HEK293T (cell line): ENCODE data around the gene CAPN5.
A peak's percentile ranks its signal among the peaks of the same experiment; 100 is the strongest.

Source experiments
- CTCF ChIA-PET: fragments of 350-600 bp; formaldehyde crosslinking; extraction: SDS; loops from one replicate; lab custom pipeline; 2021; ENCODE audit warnings: antibody characterized with exemption, inconsistent platforms; lab: Yijun Ruan, JAX
- POLR2A ChIA-PET: fragments of 350-600 bp; formaldehyde crosslinking; extraction: SDS; loops from one replicate; lab custom pipeline; 2020; ENCODE audit warnings: antibody characterized with exemption, inconsistent platforms; lab: Yijun Ruan, JAX
- DNase-seq: peaks from one replicate; pipeline ENCODE4 v3.0.0; 2012; ENCODE audit warnings: mixed read lengths; ENCODE audit errors: extremely low spot score
- ARNT ChIP-seq: fragments of 450-650 bp; IDR thresholded peaks from 2 replicates; pipeline ENCODE4 v1.6.1; 2017; ENCODE audit warnings: mild to moderate bottlenecking
- BHLHE40 ChIP-seq: fragments of 450-650 bp; IDR thresholded peaks from 2 replicates; pipeline ENCODE4 v1.6.1; 2016; ENCODE audit warnings: mild to moderate bottlenecking, moderate library complexity, borderline replicate concordance
- CTBP1 ChIP-seq: fragments of 450-650 bp; IDR thresholded peaks from 2 replicates; pipeline ENCODE4 v1.6.1; 2016; ENCODE audit warnings: borderline replicate concordance
- ELF4 ChIP-seq: fragments of 450-650 bp; IDR thresholded peaks from 2 replicates; pipeline ENCODE4 v1.6.1; 2017; ENCODE audit warnings: antibody characterized with exemption
- FOXA1 ChIP-seq: fragments of 450-650 bp; IDR thresholded peaks from 2 replicates; pipeline ENCODE4 v1.6.1; 2016; ENCODE audit warnings: mild to moderate bottlenecking
- FOXK2 ChIP-seq: fragments of 450-650 bp; IDR thresholded peaks from 2 replicates; pipeline ENCODE4 v1.6.1; 2016; ENCODE audit warnings: mild to moderate bottlenecking
- FOXM1 ChIP-seq: fragments of 450-650 bp; IDR thresholded peaks from 2 replicates; pipeline ENCODE4 v1.6.1; 2017; ENCODE audit warnings: mild to moderate bottlenecking, borderline replicate concordance
- HDGF ChIP-seq: fragments of 450-650 bp; IDR thresholded peaks from 2 replicates; pipeline ENCODE4 v1.6.1; 2017; ENCODE audit warnings: antibody characterized with exemption, borderline replicate concordance
- L3MBTL2 ChIP-seq: fragments of 450-650 bp; conservative IDR thresholded peaks from 2 replicates; pipeline ENCODE4 v1.6.1; 2016; ENCODE audit warnings: mild to moderate bottlenecking
- LEF1 ChIP-seq: fragments of 450-650 bp; IDR thresholded peaks from 2 replicates; pipeline ENCODE4 v1.6.1; 2017; ENCODE audit warnings: mild to moderate bottlenecking, borderline replicate concordance
- NFRKB ChIP-seq: fragments of 450-650 bp; IDR thresholded peaks from 2 replicates; pipeline ENCODE4 v1.6.1; 2016; ENCODE audit warnings: mild to moderate bottlenecking, moderate library complexity
- SP1 ChIP-seq: fragments of 450-650 bp; IDR thresholded peaks from 2 replicates; pipeline ENCODE4 v1.6.1; 2017
- SUZ12 ChIP-seq: fragments of 450-650 bp; IDR thresholded peaks from 2 replicates; pipeline ENCODE4 v1.6.1; 2016; ENCODE audit warnings: mild to moderate bottlenecking
- TARDBP ChIP-seq: fragments of 450-650 bp; IDR thresholded peaks from 2 replicates; pipeline ENCODE4 v1.6.1; 2016
- ZNF384 ChIP-seq: fragments of 450-650 bp; IDR thresholded peaks from 2 replicates; pipeline ENCODE4 v1.6.1; 2016
- TF ChIP-seq, protein P1 (sequence below): fragments of 450-650 bp; IDR thresholded peaks from 2 replicates; pipeline ENCODE4 v1.6.1; 2016

The CAPN5 gene

GRCh38 chr11:77113382-77114088, 46.8 kb downstream of the CAPN5 start:
- ChIA-PET CTCF (interaction anchor here (1.8 kb wide), 1 partner anchor 14 kb away, joined by 7 read pairs; no protein-coding TSS in a partner anchor), POLR2A (no interaction called here)
- no peak for TF ChIP-seq FOXK2
- no peak for TF ChIP-seq NFRKB
- no peak for TF ChIP-seq L3MBTL2
- TF ChIP-seq HDGF = no peak
- TF ChIP-seq LEF1 = no peak
- TF ChIP-seq ZNF384 = no peak
- TF ChIP-seq ARNT = no peak
- TF ChIP-seq ELF4 = no peak
- no peak for TF ChIP-seq FOXM1
- TF ChIP-seq, protein P1, sequence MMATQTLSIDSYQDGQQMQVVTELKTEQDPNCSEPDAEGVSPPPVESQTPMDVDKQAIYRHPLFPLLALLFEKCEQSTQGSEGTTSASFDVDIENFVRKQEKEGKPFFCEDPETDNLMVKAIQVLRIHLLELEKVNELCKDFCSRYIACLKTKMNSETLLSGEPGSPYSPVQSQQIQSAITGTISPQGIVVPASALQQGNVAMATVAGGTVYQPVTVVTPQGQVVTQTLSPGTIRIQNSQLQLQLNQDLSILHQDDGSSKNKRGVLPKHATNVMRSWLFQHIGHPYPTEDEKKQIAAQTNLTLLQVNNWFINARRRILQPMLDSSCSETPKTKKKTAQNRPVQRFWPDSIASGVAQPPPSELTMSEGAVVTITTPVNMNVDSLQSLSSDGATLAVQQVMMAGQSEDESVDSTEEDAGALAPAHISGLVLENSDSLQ = no peak
- no peak for TF ChIP-seq FOXA1
- DNase-seq = peak; percentile 48

- DNase-seq = no peak
- ChIA-PET POLR2A (no interaction called here), CTCF (no interaction called here)
- TF ChIP-seq HDGF (no peak), CTBP1 (no peak), ELF4 (no peak)
Measured at GRCh38 chr11:77114089-77114463, 47.3 kb downstream of the CAPN5 start.

- peak; percentile 54 for DNase-seq
- ChIA-PET CTCF (interaction anchor here (1.3 to 1.6 kb wide), 2 partner anchors 12 to 23 kb away, joined by 5 to 7 read pairs; no protein-coding TSS in a partner anchor), POLR2A (no interaction called here)
- TF ChIP-seq NFRKB (no peak), FOXK2 (no peak)
Measured at GRCh38 chr11:77115181-77115611, 48.4 kb downstream of the CAPN5 start.

DNA sequence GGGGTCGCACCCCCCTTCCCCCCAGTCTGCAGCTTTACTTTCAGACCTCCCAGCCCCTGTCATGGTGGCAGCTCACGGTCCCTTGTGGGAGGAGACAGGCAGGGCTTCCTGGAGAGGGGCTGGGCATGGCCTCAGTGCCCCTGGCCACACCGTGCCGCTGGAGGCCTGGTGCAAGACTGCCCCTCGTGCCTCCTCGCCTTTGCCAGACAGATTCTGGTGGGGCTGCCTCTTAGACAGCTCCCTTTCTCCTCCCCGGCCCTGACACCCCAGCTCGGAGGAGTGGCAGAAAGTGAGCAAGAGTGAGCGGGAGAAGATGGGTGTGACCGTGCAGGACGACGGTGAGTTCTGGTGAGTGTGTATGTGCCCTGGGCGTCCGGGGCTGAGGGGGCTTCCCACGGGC, 49.2 kb downstream of the CAPN5 start:
- ChIA-PET CTCF (interaction anchor here (0.6 to 1.6 kb wide), 3 partner anchors 11 to 67 kb away, joined by 3 to 7 read pairs (median 5); no protein-coding TSS in a partner anchor), POLR2A (no interaction called here)
- DNase-seq = no peak
- TF ChIP-seq ZNF384 (no peak), ARNT (no peak), NFRKB (no peak), SP1 (no peak), ELF4 (no peak), HDGF (no peak), LEF1 (no peak), CTBP1 (no peak), L3MBTL2 (no peak), FOXA1 (no peak), SUZ12 (no peak), FOXK2 (no peak), BHLHE40 (no peak)
- TF ChIP-seq, protein P1 = no peak

GRCh38 chr11:77117492-77117891, 50.7 kb downstream of the CAPN5 start:
- POLR2A ChIA-PET = interaction anchor here (1.1 kb wide), 1 partner anchor 9 kb away, joined by 4 read pairs; no protein-coding TSS in a partner anchor
- CTCF ChIA-PET = interaction anchor here (1.3 kb wide), 1 partner anchor 9 kb away, joined by 3 read pairs; no protein-coding TSS in a partner anchor
- DNase-seq = no peak
- TF ChIP-seq ZNF384 = no peak
- TF ChIP-seq FOXM1 = no peak
- no peak for TF ChIP-seq HDGF
- no peak for TF ChIP-seq ARNT
- TF ChIP-seq L3MBTL2 = no peak

- no peak for DNase-seq
- TF ChIP-seq HDGF (no peak), ELF4 (no peak), L3MBTL2 (no peak), FOXK2 (no peak), FOXM1 (no peak), SP1 (no peak), BHLHE40 (no peak), CTBP1 (no peak), TARDBP (no peak), ARNT (no peak), FOXA1 (no peak), NFRKB (no peak), ZNF384 (no peak), SUZ12 (no peak)
- TF ChIP-seq, protein P1 = no peak
- POLR2A ChIA-PET = interaction anchor here (1.1 kb wide), 1 partner anchor 9 kb away, joined by 4 read pairs; no protein-coding TSS in a partner anchor
- CTCF ChIA-PET = interaction anchor here (1.3 kb wide), 1 partner anchor 9 kb away, joined by 3 read pairs; no protein-coding TSS in a partner anchor
Measured at GRCh38 chr11:77118086-77118485, 51.3 kb downstream of the CAPN5 start.

- ChIA-PET CTCF (no interaction called here), POLR2A (no interaction called here)
- DNase-seq = no peak
- TF ChIP-seq FOXM1 (no peak), ELF4 (no peak), HDGF (no peak), NFRKB (no peak), L3MBTL2 (no peak), FOXA1 (no peak), ZNF384 (no peak), SP1 (no peak), FOXK2 (no peak)
- TF ChIP-seq, protein P1 = no peak
Measured at GRCh38 chr11:77118971-77119370, 52.2 kb downstream of the CAPN5 start.
